GM15510 (cell line): Measurements from ENCODE around the gene ZSWIM8.

Experiments
- POLR2A ChIP-seq: IDR thresholded peaks from 3 replicates; pipeline ENCODE4 v1.6.1; 2011; ENCODE audit warnings: borderline replicate concordance; ENCODE audit not compliant: insufficient read length; ENCODE audit errors: extremely low read depth

Gene ZSWIM8, protein sequence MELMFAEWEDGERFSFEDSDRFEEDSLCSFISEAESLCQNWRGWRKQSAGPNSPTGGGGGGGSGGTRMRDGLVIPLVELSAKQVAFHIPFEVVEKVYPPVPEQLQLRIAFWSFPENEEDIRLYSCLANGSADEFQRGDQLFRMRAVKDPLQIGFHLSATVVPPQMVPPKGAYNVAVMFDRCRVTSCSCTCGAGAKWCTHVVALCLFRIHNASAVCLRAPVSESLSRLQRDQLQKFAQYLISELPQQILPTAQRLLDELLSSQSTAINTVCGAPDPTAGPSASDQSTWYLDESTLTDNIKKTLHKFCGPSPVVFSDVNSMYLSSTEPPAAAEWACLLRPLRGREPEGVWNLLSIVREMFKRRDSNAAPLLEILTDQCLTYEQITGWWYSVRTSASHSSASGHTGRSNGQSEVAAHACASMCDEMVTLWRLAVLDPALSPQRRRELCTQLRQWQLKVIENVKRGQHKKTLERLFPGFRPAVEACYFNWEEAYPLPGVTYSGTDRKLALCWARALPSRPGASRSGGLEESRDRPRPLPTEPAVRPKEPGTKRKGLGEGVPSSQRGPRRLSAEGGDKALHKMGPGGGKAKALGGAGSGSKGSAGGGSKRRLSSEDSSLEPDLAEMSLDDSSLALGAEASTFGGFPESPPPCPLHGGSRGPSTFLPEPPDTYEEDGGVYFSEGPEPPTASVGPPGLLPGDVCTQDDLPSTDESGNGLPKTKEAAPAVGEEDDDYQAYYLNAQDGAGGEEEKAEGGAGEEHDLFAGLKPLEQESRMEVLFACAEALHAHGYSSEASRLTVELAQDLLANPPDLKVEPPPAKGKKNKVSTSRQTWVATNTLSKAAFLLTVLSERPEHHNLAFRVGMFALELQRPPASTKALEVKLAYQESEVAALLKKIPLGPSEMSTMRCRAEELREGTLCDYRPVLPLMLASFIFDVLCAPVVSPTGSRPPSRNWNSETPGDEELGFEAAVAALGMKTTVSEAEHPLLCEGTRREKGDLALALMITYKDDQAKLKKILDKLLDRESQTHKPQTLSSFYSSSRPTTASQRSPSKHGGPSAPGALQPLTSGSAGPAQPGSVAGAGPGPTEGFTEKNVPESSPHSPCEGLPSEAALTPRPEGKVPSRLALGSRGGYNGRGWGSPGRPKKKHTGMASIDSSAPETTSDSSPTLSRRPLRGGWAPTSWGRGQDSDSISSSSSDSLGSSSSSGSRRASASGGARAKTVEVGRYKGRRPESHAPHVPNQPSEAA (N-terminal part only)

GRCh38 chr10:73785211-73785720 is at the start of gene ZSWIM8:
Gene ZSWIM8 (plus strand): TSS chr10:73785606. CDS start chr10:73785879, 273 bp downstream.
- TF ChIP-seq POLR2A: peak; percentile 52

- no peak for TF ChIP-seq POLR2A
These were observed 43.0 kb upstream of the ZSWIM8 start for GRCh38 chr10:73742454-73742734.

DNA sequence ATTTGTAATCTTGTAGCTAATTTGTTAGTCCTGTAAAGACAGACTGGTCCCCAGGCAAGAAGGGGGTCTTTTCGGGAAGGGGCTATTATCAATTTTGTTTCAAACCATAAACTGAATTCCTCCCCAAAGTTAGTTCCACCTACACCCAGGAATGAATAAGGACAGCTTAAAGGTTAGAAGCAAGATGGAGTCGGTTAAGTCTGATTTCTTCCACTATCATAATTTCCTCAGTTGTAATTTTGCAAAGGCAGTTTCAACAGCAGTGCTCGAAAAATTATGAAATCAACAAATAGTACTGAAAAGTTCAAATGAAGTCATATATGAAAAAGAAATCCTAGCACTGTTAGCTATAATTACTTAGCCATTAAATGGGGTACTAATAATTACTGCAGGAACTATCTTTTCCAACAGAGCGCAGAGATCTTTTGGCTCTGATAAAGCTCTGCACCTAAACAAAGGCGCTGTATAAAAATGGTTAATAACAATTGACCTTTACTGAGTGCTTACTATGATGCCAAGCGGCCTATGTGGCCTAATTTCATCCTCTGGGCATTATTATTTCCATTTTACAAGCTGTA is 42.0 kb upstream of the ZSWIM8 start:
- TF ChIP-seq POLR2A: no peak

- TF ChIP-seq POLR2A: peak; percentile 87
These were observed 41.3 kb upstream of the ZSWIM8 start, which contains the start of gene SEC24C for GRCh38 chr10:73743905-73744663. Gene SEC24C (plus strand): TSS chr10:73744372. CDS start chr10:73746833, 2,461 bp downstream.

DNA sequence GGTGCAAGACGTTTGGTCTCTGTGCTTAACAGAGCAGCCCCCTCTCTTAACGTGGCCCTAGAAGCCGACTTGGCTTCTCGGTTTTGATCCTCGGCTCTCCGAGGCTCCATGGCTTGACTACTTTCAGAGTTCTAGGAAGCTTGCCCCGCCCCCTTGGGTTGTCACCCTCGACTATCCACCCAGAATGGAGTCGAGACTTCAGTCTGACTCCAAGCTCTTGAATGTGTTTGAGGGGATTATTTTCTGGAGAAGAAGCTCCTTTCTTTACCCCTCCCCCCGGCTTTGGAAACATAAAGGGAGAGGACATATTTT is 40.8 kb upstream of the ZSWIM8 start:
- TF ChIP-seq POLR2A: no peak

DNA sequence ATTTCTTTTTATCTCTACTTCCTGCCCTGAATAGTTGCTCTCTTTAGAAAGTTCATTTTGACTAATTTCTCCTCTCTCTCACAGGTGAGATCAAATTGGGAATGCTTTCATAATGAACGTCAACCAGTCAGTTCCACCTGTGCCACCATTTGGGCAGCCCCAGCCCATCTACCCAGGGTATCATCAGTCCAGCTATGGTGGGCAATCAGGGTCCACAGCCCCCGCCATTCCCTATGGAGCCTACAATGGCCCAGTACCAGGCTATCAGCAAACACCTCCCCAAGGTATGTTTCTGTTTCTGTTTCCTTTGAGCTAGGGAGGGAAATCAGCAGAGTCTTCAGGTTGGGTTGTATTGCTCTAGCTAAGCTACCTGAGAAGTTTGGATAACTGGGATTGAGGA is 38.7 kb upstream of the ZSWIM8 start:
- TF ChIP-seq POLR2A: no peak

DNA sequence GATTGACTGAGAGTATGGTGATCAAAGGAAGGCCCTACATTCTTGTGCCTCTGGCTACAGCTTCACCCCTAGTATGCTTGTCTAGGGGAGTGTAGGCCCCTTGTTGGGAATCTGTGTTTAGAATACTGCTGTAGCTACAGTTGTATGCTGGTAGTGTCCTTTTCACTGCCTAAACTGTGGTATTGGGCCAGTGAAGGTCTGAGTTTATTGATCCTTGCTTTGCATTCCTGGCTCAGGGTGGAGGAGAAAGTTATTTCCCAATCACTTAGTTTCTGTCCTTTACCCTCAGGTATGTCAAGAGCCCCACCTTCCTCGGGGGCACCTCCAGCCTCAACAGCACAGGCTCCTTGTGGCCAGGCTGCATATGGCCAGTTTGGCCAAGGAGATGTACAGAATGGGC is 34.6 kb upstream of the ZSWIM8 start:
- TF ChIP-seq POLR2A: no peak

GRCh38 chr10:73756183-73756582 is 29.2 kb upstream of the ZSWIM8 start:
- no peak for TF ChIP-seq POLR2A

DNA sequence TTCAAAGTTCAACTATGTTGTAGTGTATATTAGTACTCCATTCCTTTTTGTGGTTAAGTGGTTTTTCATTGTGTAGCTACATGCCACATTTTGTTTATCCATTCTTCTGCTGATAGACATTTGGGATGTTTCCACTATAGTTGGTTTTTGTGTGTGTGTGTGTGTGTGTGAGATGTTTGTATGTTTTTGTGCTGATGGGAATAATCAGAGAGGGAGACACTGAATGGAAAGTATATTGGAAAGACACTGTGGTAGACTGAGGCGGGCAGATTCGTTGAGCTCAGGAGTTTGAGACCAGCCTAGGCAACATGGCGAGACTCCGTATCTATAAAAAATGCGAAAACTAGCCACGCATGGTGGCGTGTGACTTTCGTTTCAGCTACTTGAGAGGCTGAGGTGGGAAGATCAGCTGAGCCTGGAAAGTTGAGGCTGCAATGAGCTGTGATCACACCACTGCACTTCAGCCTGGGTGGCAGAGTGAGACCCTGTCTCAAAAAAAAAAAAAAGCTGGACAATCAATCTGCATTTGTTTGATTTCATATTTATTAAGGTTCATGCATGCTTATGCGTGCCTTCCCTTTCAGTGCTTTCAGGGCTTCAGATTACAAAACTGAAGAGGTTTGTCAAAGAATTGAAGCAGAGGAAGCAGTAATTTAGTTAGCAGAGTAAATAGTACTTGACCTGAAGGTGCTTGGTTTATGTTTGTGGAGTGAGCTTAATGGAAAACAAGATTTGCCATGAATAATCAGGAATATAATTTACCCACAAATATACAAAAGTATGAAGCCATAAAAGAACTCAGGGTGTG is 26.5 kb upstream of the ZSWIM8 start:
- TF ChIP-seq POLR2A: no peak

DNA sequence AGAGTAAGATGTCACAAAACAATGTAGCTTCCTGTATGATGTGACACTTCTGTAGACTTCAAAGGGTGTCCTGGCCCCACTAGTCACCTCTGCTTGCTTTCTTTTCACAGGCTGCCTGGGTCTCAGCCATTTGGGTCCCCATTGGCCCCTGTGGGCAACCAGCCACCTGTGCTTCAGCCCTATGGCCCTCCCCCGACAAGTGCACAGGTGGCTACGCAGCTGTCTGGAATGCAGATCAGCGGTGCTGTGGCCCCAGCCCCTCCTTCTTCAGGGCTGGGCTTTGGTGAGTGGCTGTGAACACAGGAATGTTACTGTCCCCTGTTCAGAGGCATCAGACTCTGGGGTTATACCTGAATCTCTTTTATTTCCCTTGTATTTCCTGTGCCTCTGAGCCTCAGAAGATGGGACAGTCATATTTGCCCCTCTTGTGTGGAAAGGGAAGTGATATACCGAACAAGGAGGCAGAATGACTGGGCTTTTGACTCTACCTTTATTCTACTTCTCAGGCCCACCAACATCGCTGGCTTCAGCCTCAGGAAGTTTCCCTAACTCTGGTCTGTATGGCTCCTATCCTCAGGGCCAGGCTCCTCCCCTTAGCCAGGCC is 25.8 kb upstream of the ZSWIM8 start:
- no peak for TF ChIP-seq POLR2A

DNA sequence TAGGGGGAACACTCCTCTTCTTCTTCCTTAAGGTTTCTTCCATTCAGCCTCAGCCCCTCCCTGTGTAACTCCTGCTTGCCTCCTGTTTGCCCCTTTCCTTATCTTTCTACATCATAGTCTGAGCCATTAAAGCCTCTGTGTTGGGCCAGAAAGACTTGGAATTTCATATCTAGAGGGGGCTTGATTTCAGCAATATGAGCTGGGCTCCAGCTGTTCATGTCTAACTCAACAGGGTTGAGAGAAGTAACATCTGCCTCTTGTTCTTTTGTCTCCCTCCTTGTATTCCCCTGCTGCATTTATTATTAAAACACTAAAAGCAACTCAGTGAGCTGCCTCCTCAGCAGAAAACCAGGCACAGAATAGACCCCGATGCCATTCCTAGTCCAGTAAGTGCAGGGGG is 23.6 kb upstream of the ZSWIM8 start:
- no peak for TF ChIP-seq POLR2A

GRCh38 chr10:73762915-73763314 is 22.5 kb upstream of the ZSWIM8 start:
- TF ChIP-seq POLR2A: no peak

- no peak for TF ChIP-seq POLR2A
These were observed 22.1 kb upstream of the ZSWIM8 start for GRCh38 chr10:73763343-73763742.
